NOMO-1 (cell line): ENCODE data around the gene FOLR3.
"Not testable (repeated sequence)": the region's sequence is repeated elsewhere in the genome, so short reads cannot be mapped to it uniquely, and the experiment has no call there.

Experiments used
- DNase-seq, 2 experiments: peaks; one replicate each; lab custom pipeline; 2025; ENCODE audit not compliant: unreplicated experiment in 2 of 2; lab: John Stamatoyannopoulos, UW

The FOLR3 gene

DNA sequence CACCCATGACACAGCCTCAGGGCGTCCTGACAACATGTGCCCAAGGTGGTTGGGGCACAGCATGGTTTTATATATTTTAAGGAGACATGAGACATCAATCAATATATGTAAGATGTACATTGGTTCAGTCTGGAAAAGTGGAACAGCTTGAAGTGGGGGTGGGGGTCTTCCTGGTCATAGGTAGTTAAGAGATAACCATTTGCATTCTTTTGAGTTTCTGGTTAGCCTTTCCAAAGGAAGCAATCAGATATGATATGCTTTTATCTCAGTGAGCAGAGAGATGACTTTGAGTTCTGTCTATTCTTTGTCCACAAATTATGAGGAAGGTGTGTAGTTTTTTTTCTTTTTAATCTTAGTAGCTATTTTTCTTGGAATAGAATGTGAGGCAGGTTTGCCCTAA, 12.9 kb upstream of the FOLR3 start:
- DNase-seq = no peak

DNA sequence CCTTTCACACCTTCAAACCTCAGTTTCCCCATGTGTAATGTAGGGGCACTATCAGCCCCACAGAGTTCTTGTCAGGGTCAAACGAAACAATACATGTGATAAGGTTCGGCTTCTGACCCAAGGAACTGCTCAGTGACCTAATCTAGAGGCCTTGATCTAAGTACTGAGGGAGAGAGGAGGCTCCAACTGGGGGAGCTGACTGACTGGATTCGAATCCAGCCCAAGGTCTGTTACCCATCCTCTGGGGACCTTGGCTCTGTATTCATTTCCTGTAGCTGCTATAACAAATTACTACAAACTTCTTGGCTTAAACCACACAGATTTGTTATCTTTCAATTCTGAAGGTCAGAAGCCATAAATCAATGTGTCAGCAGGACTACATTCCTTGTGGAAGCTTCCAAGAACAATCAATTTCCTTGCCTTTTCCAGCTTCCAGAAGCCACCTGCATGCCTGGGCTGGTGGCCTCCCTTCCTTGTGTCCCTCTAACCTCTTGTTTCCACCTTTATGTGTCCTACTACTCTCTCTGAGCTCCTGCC, 12.3 kb upstream of the FOLR3 start:
- no peak for DNase-seq

DNA sequence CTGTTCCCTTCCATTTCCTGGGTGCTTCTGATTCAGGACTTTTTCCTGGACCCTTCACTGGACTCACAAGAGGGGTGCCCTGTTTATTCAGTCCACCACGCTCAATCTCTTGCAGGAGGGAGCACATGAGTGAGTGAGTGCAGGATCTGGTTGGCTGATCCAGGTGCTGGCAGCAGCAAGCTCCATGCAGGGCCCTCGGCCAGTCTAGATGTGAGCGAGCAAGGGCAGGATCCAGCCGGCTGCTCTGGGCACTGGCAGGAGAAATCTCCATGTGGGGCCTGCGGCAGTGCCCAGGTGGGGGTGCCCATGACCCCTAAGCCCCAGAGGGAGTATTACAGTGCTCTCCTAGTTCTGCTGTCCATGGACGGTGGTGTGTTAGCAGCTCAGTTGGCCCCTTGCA, 11.5 kb upstream of the FOLR3 start:
- no peak for DNase-seq

DNA sequence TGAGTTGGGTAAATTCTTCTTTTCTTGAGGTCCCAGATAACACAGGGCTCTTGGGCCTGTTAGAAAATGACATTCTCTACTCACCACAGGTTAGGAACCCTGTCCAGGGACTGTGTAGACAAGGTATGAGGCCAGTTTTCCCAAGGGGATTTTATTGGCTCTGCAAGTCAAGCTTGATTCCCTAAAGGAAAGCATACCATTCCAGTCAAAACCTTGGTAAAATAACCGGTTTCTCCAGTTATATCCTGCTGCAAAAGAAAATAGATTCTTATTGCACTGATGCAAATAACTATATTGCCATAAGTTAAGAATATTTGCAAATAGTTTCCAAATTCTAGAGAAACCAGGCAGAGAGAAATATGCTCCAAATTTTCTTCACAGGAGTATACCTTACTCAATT, 9.6 kb upstream of the FOLR3 start:
- no peak for DNase-seq

DNA sequence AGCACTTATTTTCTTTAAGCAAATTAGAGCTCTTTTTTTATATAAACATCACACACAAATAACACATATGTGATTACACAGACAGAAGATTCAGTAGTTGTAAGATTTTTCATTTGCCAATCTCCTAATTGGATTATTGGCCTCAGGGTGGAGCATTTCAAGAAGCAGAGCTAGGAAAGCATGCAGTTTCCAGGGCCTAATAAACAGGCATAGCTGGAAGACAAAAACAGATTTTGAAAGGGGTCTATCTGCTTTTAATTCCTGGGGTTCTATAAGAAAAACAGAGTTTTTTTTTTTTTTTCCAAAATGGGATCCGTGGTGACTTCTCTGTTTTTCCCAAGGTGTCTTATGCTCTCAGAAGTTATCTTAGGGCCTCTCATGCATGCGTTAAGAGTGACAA, 7.6 kb upstream of the FOLR3 start:
- no peak for DNase-seq

DNA sequence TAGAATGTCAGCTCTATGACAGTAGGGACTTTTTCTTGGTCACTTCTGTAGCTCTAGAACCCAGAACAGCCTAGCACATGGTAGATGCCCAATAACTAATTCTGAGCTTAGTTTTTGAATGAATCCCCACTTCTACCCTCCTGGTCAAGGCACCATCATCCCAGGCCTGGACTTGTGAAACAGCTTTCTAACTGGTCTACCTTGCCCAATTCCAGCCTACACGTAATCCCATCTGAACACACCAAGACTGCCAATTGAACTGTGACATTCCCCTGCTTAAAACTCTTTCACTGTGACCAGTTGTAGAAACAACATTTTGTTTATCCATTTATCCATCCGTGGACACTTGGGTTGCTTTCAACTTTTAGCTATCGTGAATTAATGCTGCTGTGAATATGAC, 6.1 kb upstream of the FOLR3 start:
- DNase-seq = no peak

DNA sequence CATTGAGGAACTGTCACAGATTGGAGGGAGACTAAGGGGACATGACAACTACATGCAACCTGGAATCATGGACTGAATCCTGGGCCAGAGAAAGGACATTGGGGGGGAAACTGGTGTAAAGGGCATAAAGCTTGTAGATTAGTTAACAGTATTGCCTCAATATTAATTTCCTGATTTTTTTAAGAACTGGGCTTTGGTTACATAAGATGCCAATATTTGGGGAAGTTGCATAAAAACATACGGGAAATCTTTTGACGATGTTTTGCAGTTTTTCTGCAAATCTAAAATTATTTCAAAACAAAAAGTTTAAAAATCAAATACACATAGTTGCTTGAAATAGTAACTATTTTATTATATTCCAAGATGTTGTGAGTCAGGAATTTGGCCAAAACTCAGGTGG, 2.9 kb upstream of the FOLR3 start:
- peak; percentile 36 to 54 for DNase-seq

DNA sequence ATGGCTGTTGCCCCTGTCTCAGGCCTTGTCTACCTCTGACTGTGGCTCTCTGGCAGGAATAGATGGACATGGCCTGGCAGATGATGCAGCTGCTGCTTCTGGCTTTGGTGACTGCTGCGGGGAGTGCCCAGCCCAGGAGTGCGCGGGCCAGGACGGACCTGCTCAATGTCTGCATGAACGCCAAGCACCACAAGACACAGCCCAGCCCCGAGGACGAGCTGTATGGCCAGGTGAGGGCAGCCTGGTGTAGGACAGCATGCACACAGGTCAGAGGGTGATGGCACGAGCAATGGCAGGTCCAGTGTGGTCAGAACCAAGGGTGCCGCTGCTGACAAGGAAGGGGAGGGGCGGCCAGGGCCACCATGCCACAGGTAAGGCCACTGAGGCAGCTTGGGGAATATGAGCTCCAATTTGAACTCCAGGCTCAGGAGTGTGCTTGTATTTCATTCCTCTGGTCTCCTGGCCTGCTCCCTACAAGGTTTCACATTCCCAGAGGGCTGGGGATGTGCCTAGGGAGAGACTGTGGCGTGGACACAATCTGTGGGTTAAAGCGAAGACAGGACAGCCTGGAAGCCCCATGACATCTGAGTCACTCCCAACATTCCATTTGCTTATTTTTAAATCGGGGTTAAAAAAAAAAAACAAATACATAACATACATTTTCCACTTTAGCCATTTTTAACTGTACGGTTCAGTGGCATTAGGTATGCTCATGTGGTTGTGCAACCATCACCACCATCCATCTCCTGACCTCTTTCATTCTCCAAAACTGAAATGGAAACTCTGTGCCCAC, 562 bp downstream of the FOLR3 start:
- no peak for DNase-seq

DNA sequence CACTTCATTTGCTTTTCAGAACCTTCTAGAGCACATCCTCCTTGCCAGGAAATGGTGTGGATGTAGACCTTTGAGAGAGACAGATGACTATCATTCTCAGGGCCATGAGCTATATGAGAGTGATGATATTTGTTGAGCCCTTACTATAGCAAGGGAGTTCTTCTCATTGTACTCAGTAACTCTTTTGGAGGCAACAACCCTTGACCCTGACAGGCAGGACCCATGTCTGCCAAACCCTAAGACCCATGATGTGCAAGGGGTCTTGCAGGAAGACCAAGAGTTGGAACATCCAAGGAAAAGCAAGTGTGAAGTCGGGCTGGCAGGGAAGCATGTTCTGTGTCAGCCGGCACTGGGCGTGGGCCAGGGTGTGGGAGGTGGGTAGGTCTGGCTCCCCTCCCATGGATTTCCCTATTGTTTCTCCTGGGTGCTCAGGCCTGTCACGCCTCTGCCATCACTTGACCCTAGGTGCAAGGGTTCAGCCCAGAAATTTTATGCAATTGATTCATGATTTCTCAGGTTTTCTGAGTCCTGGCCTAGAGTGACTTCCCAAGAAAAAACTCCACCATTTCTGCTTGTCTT, 1.2 kb downstream of the FOLR3 start:
- no peak for DNase-seq

DNA sequence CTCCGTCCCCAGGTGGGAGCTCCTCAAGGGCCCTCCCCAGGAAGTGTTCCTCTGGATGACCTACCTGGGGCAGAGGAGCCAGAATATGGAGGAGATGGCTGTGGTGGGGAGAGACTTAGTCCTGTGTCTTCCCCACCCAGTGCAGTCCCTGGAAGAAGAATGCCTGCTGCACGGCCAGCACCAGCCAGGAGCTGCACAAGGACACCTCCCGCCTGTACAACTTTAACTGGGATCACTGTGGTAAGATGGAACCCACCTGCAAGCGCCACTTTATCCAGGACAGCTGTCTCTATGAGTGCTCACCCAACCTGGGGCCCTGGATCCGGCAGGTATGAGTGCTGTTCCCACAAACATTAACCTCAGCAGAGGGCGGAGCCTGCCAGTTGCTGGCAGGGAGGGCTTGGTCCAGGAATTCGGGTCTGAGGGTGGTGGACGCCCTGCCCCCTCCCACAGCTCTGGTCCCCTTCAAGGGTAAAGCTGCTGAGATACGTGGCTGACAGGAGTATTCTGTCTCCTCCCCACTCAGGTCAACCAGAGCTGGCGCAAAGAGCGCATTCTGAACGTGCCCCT, 3.4 kb downstream of the FOLR3 start:
- no peak for DNase-seq

DNA sequence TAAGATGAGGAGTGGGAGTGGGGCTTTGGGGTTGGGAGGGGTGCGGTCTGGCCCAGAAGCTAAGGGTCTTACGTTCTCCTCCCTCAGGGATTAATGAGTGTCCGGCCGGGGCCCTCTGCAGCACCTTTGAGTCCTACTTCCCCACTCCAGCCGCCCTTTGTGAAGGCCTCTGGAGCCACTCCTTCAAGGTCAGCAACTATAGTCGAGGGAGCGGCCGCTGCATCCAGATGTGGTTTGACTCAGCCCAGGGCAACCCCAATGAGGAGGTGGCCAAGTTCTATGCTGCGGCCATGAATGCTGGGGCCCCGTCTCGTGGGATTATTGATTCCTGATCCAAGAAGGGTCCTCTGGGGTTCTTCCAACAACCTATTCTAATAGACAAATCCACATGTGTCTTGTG, 4.0 kb downstream of the FOLR3 start:
- no peak for DNase-seq

DNA sequence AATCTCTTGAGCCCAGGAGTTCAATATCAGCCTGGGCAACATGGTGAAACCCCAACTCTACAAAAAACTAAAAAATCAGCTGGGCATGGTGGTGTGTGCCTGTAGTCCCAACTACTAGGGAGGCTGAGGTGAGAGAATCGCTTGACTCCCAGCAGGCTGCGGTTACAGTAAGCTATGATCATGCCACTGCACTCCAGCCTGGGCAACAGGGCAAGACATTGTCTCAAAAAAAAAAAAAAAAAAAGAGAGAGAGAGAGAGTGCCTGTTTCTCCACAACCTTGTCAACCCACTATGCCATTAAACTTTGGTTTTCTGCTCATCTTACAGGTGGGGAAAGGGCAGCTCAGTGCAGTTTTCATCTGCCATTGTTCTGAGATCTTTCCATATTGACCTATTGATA, 5.1 kb downstream of the FOLR3 start:
- DNase-seq = no peak

DNA sequence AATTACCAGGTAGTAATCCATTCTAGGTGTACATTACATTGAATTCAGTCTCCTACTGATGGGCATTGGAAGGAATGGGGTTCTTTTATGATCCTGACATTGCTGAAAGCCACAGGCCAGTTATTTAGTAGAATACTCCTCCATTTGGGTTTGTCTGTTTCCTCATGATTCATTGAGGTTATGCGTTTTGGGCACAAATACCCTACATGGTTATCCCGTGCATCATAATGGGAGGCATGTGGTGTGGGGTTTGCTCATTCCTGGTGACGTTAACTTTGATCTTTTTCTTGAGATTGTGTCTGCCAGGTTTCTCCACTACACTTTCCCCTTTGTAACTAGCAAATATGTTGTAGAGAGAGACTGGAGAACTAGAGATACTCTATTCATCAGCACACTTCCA, 5.5 kb downstream of the FOLR3 start:
- no peak for DNase-seq

DNA sequence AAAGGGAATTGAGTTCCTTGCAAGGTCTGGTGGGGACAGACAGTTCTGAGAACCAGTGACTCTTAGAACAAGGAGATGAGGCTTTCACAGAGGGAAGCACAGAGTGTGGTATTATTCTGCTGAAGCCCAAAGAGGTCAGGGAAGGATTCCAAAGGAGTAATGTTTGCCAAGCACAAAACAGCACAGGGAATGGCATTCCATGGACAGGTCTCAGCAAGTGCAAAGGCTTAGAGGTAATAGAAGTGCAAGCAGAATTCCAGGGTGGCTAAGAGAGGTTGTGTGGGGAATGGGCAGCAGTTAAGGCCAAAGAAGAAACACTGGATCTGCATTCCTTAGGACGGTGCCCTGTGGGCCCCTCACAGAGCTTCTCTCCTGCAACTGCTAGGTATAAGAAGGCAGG, 6.6 kb downstream of the FOLR3 start:
- not testable (repeated sequence) for DNase-seq

DNA sequence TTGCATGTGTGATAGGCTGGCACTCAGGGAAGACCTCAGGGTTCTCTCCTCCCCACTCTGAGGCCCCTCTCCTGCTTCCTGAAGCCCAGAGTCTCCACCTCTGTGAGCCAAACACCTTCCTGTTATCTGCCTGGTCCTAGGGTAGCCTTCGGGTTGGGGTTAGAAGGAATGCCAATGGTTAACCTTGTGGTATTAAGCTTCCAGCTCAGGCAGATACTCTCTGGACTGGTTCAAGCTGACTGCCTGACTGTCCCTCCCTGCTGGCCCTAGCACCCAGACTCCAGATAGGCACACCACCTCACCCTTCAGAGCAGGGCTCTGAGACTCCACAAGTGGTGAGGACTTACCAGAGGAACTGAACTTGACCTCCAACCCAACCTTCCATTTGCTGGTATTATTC, 7.0 kb downstream of the FOLR3 start:
- DNase-seq = not testable (repeated sequence)

DNA sequence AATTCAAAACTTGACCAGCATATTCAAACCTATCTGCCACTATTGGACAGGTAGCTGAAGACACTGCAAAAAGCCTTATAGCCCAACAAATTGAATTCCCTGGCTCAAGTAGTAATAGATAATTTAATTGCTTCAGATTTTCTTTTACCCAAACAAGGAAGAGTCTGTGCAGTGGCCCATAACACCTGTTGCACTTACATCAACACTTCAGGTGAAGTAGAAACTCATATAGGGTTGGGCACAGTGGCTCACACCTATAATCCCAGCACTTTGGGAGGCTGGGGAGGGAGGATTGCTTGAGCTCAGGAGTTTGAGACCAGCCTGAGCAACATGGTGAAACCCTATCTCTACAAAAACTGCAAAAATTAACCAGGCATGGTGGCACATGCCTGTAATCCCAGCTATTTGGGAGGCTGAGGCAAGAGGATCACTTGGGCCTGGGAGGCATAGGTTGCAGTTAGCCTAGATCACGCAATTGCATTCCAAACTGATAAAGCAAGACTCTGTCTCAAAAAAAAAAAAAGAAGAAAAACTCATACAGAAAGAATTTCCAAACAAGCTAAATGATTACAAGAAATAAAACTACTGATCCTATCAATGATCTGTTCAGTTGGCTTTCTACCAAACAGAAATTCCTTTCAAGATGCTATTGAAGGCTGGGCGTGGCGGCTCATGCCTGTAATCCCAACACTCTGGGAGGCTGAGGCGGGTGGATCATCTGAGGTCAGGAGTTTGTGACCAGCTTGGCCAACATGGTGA, 9.5 kb downstream of the FOLR3 start:
- no peak for DNase-seq

DNA sequence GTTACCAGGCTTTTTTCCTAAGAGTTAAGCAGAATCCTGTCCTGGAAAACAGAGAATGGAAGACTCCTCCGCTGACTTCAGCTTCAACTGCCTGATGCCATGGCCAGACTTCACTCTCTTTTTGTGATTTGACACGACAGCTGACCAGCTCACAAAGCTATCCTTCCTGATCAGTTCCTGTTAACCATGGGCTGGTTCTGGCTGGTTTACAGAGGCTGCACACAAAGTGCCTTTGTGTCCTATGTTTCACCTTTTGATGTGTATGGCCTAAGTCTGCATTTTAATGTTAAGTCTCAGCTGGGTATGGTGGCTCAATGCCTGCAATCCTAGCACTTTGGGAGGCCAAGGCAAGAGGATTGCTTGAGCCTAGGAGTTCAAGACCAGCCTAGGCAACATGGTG, 11.1 kb downstream of the FOLR3 start:
- no peak for DNase-seq

DNA sequence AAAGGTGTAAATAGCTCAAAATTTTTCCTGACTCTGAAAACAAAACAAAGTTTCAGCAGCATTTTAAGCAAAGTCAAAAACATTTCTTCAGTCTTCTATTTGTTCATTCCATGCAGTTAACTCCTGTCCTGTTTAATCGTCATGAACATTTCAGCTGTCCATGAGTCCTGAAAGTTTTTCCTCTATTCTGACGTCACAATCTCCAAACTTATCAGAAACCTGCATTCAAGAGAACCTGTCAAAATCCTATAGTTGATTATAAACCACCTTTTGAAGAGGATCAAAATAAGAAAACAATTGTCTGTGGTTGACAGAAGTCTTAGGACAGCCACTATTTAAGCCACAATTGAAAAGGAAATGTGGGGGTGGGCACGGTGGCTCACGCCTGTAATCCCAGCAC, 15.4 kb downstream of the FOLR3 start:
- no peak for DNase-seq

DNA sequence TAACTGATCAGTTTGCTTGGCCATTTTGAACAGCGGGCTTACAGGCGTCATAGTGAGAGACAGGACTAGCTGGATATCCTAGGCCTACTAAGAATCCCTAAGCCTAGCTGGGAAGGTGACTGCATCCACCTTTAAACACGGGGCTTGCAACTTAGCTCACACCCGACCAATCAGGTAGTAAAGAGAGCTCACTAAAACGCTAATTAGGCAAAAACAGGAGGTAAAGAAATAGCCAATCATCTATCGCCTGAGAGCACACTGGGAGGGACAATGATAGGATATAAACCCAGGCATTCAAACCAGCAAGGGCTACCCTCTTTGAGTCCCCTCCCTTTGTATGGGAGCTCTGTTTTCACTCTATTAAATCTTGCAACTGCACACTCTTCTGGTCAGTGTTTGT, 18.3 kb downstream of the FOLR3 start:
- not testable (repeated sequence) for DNase-seq

DNA sequence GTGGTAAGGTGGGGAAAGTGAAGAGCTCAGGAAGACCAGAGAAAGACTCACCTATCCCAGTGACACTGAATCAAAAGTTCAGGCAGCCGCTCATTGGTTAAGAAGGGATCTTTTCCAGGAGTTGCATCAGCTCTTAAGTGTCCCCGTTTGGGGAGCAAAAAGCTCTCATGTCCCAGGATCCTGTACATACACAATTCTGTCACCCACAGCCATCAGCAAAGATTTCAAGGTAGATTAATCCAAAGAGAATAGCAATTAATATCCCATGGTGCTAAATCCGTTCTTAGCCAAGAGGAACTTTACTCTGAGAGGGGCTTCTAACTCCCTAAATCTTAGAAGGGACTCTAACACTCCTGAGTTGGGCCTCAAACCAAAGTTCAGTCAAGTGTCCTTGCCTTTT, 19.3 kb downstream of the FOLR3 start:
- DNase-seq = no peak

DNA sequence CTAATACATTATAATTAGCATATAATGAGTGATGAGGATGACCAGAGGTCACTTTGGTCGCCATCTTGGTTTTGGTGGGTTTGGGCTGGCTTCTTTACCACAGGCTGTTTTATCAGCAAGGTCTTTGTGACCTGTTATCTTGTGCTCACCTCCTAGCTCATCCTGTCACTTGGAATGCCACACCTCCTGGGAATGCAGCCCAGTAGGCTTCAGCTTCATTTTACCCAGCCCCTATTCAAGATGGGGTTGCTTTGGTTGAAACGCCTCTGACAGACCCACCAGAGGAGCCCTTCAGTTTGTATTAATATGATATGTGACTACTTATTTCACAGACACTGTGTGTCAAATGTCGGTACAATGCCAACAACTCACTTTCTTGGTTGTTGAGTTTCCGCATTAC, 20.2 kb downstream of the FOLR3 start:
- DNase-seq = no peak
